Measurements from ENCODE around the gene ADAMTS18.

The ADAMTS18 gene

DNA sequence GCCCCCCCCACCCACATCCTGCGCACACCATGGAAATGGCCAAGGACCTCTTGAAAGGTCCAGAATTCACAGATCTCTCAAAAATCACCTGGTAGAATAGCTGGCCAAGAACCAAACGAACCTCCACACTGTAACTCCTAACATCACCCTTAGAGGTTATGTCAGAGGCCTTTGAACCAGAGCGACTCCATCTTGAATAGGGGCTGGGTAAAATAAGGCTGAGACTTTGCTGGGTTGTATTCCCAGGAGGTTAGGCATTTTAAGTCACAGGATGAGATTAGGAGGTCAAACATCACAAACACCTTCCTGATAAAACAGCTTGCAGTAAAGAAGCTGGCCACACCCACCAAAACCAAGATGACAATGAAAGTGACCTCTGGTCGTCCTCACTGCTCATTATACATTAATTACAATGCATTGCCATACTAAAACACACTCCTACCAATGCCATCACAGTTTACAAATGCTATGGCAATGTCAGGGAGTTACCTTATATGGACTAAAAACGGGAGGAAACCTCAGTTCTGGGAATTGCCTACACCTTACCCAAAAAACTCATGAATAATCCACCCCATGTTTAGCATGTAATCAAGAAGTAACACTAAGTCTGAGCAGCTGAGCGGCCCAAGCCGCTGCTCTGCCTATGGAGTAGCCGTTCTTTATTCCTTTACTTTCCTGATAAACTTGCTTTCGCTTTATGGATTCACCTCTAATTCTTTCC lies 200.9 kb downstream of the ADAMTS18 start:
- no peak overlapping the region for H3K27ac ChIP-seq
- TF ChIP-seq, protein P1, sequence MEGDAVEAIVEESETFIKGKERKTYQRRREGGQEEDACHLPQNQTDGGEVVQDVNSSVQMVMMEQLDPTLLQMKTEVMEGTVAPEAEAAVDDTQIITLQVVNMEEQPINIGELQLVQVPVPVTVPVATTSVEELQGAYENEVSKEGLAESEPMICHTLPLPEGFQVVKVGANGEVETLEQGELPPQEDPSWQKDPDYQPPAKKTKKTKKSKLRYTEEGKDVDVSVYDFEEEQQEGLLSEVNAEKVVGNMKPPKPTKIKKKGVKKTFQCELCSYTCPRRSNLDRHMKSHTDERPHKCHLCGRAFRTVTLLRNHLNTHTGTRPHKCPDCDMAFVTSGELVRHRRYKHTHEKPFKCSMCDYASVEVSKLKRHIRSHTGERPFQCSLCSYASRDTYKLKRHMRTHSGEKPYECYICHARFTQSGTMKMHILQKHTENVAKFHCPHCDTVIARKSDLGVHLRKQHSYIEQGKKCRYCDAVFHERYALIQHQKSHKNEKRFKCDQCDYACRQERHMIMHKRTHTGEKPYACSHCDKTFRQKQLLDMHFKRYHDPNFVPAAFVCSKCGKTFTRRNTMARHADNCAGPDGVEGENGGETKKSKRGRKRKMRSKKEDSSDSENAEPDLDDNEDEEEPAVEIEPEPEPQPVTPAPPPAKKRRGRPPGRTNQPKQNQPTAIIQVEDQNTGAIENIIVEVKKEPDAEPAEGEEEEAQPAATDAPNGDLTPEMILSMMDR (conservative IDR thresholded peaks at IDR 0.05; ENCODE audit: low read depth): no peak
- ChIA-PET CTCF (no interaction called here), POLR2A (ENCODE audit: low non-redundant PET) (no interaction called here)
- DNase-seq (ENCODE audit: low spot score): no peak

Data from RWPE1 (cell line).